Ectodermal cell (in vitro differentiated cells): ENCODE measurements around the gene DIS3L2.
"Not testable (repeated sequence)": the region's sequence is repeated elsewhere in the genome, so short reads cannot be mapped to it uniquely, and the experiment has no call there.

Experiments
- H3K27ac ChIP-seq: 2 replicates; pipeline ENCODE4 v1.7.0; 2013; ENCODE audit warnings: mild to moderate bottlenecking, low read depth, low read length; ENCODE audit not compliant: insufficient read depth, poor library complexity, severe bottlenecking
- H3K27me3 ChIP-seq: 2 replicates; pipeline ENCODE4 v1.7.0; 2013; ENCODE audit warnings: mild to moderate bottlenecking, low read length; ENCODE audit not compliant: insufficient read depth, control insufficient read depth, poor library complexity, severe bottlenecking
- H3K36me3 ChIP-seq: one replicate; pipeline ENCODE4 v1.7.0; 2013; ENCODE audit warnings: low read length; ENCODE audit not compliant: control insufficient read depth, insufficient read depth
- H3K4me1 ChIP-seq: one replicate; pipeline ENCODE4 v1.7.0; 2013; ENCODE audit warnings: low read length; ENCODE audit not compliant: control insufficient read depth, insufficient read depth
- H3K4me3 ChIP-seq: 2 replicates; pipeline ENCODE4 v1.7.0; 2013; ENCODE audit warnings: low read depth, low read length, control low read depth; ENCODE audit not compliant: insufficient read depth
- H3K9me3 ChIP-seq: 2 replicates; pipeline ENCODE4 v1.7.0; 2013; ENCODE audit warnings: mild to moderate bottlenecking, low read length, moderate library complexity; ENCODE audit not compliant: control insufficient read depth
- WGBS, 2 experiments: methylation state at CpG; one replicate each; pipeline ENCODE4 v1.1.7; 2013; ENCODE audit warnings: missing lambda C conversion rate in 2 of 2; 5-methylcytosine and 5-hydroxymethylcytosine counted together

The DIS3L2 gene

GRCh38 chr2:232313645-232314044 lies 352.1 kb downstream of the DIS3L2 start:
- not testable (repeated sequence) for H3K9me3 ChIP-seq, H3K36me3 ChIP-seq, H3K4me3 ChIP-seq, H3K27ac ChIP-seq, H3K4me1 ChIP-seq, H3K27me3 ChIP-seq
- 92 to 94% methylated on average over 2 of the region's 2 CpGs for WGBS, 2 experiments

DNA sequence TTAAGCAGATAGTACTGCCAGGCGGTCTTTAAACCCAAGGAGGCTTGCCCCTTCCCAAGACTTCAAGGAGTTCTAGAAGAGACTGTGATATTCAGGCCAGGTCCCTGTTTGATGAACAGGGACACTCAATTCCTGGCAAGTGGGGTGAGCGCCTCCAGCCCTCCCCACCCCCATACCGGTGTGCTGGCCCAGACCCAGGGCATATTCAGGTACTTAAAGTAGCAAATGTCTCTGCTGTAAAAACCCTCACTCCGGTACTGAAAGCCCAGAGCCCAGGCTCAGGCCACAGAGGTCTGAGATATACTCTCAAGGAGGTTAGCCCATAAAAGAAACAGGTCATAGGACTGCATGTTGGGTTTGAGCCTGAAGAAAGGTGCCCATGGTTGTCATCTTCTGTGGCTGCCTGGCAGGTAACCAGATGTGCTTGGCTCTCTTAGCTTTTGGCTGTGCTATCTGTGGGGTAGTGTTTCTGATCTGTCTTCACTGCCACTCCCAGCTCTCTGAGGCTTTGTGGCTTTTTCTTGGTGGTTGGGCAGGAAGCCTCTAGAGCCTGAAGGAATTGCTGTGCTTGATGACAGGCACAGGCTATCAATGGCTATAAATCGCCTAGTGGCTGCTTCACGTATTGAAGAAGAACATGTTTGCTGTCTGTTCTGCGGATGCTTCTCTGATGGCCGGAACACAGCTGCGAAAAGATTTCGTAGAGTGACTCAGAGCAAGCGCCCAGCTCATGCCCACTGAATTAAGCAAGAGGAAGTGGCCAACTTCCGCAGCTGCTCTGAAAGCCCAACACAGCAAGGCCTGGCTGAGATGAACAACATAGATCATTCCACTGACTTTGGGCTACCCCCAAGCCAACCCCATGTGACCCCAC lies 353.8 kb downstream of the DIS3L2 start:
- H3K27ac ChIP-seq: no peak overlapping the region
- H3K4me1 ChIP-seq: no peaks in the 10 kb centered on the region
- H3K4me3 ChIP-seq: no peak overlapping the region
- H3K9me3 ChIP-seq: no peaks in the 10 kb centered on the region
- H3K27me3 ChIP-seq: no peaks in the 10 kb centered on the region
- WGBS, 2 experiments: 95% methylated on average over 12 of the region's 12 CpGs
- no peaks in the 10 kb centered on the region for H3K36me3 ChIP-seq

GRCh38 chr2:232315923-232316299 lies 354.4 kb downstream of the DIS3L2 start:
- Histone ChIP-seq H3K4me3 (no peak overlapping the region), H3K27me3 (no peaks in the 10 kb centered on the region), H3K36me3 (no peaks in the 10 kb centered on the region), H3K4me1 (no peaks in the 10 kb centered on the region), H3K27ac (no peak overlapping the region), H3K9me3 (no peaks in the 10 kb centered on the region)
- WGBS, 2 experiments: 93% methylated on average over 8 of the region's 8 CpGs

GRCh38 chr2:232316461-232317330 lies 355.2 kb downstream of the DIS3L2 start:
- H3K27ac ChIP-seq: no peak overlapping the region
- H3K4me1 ChIP-seq: no peaks in the 10 kb centered on the region
- H3K27me3 ChIP-seq: no peaks in the 10 kb centered on the region
- H3K4me3 ChIP-seq: no peak overlapping the region
- H3K36me3 ChIP-seq: no peaks in the 10 kb centered on the region
- WGBS, 2 experiments: 91 to 92% methylated on average over 12 of the region's 12 CpGs
- no peaks in the 10 kb centered on the region for H3K9me3 ChIP-seq

DNA sequence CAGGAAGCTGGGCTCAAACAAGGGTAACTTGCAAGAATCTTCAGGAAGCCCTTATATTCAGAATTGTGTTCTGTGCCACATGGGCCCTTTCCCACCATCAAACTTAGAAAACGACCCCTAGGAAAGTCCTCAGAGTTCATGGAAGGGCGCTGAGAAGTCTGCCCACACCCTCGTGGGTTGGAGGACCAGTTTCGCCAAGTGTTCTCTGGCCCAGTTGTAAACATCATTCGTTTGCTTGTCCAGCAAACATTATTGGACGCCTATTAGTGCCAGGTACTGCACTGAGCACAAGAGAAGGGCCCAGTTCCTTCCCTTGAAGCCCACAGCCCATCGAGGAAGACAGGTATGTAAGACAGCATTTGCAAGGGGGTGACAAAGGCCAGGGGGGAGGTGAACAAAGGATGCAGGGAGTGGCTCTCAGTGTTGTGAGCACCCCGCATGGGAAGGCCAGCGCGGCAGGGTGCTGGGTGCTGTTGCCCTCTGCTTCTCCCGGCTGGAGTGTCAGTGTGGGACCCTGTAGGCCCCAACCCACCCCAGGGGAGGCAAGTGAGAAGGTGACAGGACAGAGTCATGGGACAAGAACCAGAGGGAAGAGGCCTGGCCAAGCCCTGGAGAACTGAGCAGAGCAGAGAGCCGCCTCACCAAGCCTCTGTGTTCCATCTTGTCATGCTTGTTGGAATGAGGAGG lies 356.8 kb downstream of the DIS3L2 start:
- Histone ChIP-seq H3K4me3 (no peak overlapping the region), H3K36me3 (no peaks in the 10 kb centered on the region), H3K9me3 (no peaks in the 10 kb centered on the region), H3K27me3 (no peaks in the 10 kb centered on the region), H3K27ac (no peak overlapping the region), H3K4me1 (peaks cover 5% of the 10 kb centered on the region)
- WGBS, 2 experiments: 96% methylated on average over 12 of the region's 12 CpGs

DNA sequence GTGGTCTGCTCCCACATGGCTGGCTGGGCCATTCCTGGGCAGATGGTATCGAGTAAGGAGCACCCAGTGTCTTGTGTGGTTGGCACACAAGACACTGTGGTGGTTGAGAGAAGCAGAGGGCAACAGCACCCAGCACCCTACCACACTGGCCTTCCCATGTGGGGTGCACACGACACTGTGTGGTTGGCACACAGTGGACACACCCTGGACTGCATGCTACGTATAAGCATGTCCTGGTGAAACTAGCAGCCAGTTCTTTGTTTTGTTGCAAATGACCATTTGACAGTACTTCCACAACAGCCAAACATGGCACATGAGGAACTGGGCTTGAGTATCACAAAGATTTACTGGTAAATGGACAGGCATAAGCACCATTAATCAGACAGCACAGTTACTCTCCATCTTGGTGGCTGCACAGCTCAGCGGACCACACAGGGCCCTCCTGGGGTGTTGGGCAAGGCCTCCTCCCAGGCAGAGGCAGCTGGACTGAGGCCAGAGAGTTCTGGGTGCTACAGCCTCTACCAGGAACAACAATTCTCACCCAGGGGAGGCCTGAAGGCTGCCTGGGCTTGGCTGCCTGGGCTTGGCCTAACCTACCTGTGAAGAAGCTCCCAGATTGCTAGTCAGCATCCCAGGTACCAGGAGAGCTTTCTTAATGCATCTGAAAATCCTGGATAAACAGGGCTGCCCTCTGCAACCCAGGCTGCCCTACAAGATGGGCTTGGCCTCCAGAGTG lies 357.7 kb downstream of the DIS3L2 start:
- 96 to 97% methylated on average over 4 of the region's 4 CpGs for WGBS, 2 experiments
- no peaks in the 10 kb centered on the region for H3K9me3 ChIP-seq
- H3K4me3 ChIP-seq: no peak overlapping the region
- peaks cover 5% of the 10 kb centered on the region for H3K4me1 ChIP-seq
- H3K36me3 ChIP-seq: no peaks in the 10 kb centered on the region
- no peaks in the 10 kb centered on the region for H3K27me3 ChIP-seq
- no peak overlapping the region for H3K27ac ChIP-seq

GRCh38 chr2:232319803-232320442 lies 358.4 kb downstream of the DIS3L2 start:
- Histone ChIP-seq H3K4me3 (no peak overlapping the region), H3K27me3 (no peaks in the 10 kb centered on the region), H3K36me3 (no peaks in the 10 kb centered on the region), H3K4me1 (peaks cover 5% of the 10 kb centered on the region), H3K27ac (no peak overlapping the region), H3K9me3 (no peaks in the 10 kb centered on the region)
- 94 to 95% methylated on average over 9 of the region's 10 CpGs for WGBS, 2 experiments

- H3K27me3 ChIP-seq: no peaks in the 10 kb centered on the region
- WGBS, 2 experiments: 90 to 92% methylated on average over 2 of the region's 2 CpGs
- H3K36me3 ChIP-seq: no peaks in the 10 kb centered on the region
- no peak overlapping the region for H3K4me3 ChIP-seq
- H3K9me3 ChIP-seq: no peaks in the 10 kb centered on the region
- peaks cover 5% of the 10 kb centered on the region for H3K4me1 ChIP-seq
- H3K27ac ChIP-seq: no peak overlapping the region
Measured at GRCh38 chr2:232320443-232320803, 358.9 kb downstream of the DIS3L2 start.

DNA sequence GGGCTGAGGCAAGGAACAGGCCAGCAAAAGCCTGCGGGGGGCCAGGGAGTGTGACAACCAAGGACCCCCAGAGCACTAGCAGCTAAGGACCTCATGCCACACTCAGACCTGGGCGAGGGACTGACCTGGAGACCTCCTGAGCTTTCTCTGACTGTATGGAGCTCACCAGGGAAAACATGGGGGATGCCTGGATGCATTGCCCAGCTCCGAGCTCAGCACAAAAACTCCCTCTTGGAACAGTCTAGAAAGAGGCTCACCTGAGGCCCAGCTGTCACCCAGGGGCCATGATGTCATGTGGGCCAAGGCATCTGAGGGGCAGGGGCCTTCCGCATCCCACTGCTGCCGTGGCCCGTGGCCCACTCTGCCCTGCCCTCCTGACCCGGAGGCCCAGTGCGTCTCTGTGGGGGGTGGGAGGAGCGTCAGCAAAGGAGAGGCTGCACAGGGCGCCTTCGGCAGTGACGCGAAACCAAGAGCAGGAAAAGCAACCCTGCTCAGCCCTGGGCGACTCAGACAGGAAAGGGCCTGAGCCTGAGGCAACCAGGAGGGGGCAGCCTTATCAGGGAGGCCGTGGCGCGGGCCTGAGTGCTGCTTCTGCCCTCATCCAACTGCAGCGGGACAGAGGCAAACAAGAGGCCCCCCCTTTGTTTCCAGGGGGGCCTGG lies 359.8 kb downstream of the DIS3L2 start:
- WGBS, 2 experiments: 86 to 89% methylated on average over 18 of the region's 18 CpGs
- no peaks in the 10 kb centered on the region for H3K36me3 ChIP-seq
- H3K9me3 ChIP-seq: no peaks in the 10 kb centered on the region
- no peak overlapping the region for H3K4me3 ChIP-seq
- peaks cover 5% of the 10 kb centered on the region for H3K4me1 ChIP-seq
- no peaks in the 10 kb centered on the region for H3K27me3 ChIP-seq
- no peak overlapping the region for H3K27ac ChIP-seq
